ENCODE measurements around the gene MAST4.

The MAST4 gene

DNA sequence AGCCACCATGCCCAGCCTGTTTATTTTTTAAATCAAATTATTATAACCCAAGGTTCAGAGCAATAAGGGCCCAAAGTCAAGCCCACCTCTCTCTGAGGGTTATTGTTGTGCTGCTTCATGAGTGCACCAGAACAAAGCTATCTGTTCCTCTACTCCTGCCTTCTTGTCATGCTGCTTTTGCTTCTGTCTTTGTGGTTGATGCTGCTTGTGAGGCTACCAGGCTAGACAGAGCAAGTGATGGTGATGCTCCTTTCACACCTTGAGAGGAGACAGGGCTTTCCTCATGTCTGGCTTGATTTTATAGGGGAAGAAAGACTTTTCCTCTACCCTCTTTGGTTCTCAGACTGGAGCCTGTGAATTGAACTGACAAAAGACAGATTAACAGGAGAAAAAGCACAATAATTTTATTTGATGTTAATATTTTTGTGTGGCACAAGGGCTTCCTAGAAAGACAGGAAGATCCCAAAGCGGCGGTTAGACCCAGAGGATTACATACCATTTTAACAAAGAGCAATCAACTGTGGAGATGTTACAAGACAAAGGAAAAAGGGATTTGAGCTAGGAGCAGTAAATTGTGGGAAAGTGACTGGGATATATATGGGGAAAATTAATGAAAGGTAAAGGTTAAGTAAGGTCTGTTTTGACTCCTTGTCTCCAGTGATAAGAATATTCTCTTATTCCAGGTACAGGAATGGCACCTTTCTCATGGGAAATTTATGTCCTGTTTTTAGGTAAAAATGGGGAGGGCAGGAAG lies 604.8 kb downstream of the MAST4 start:
- no peak for DNase-seq

DNA sequence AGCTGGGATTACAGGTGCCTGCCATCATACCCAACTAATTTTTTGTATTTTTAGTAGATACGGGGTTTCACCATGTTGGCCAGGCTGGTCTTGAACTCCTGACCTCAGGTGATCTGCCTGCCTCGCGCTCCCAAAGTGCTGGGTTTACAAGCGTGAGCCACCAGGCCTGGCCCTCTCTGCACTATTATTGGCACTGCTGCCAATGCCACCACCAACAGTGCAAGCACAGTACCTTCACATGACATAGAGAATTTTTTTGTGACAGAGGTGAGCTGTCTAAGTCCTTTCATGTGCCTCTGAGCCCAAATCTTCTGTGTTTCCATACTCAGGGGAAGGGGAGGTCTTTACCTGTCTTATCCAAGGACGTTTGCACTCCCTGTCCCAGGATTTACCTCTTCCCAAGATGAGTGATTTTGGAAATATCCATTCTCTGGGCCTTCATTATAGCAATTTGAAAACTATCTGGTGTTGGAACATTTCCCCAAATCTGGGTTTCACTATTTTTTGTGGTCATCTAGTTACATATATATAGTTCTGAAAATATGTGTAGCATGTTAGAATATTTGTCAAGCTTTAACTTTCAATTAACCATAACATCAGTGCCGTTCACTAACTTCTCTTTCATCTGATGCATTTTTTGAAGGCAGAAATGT lies 605.8 kb downstream of the MAST4 start:
- no peak for DNase-seq

DNA sequence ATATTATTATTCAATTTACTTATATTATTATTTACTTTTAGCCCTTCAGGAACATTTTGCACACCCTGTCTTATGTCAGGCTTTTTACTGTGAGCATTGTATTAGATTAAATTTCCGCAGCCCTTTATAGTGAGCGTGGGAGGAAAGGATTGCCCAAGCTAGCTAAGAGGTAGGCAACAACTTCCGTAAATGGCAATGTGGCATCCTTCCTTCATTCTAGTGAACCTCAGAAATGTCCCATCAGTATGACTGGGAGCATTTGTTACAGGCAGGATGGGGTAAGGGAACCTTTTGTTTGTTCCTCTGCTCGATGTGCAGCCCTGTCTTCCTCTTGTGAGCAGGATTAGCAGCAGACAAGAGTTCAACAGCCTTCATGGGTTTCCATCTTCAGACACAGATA lies 606.6 kb downstream of the MAST4 start:
- DNase-seq: no peak

DNA sequence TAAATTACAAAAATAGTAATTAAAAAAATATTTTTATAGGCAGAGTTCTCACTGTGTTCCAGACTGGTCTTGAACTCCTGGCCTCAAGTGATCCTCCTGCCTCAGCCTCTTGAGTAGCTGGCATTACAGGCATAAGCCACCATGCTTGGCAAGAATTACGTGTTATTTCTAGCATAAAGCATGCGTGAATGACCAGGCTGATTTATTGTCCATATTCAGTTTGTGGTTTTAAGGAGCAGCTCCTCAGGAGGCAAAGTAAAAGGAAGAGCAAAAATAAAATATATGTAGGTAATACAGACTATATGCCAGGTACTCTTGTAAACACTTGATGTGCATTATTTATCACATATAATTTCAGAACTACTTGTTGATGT lies 607.5 kb downstream of the MAST4 start:
- no peak for DNase-seq

DNA sequence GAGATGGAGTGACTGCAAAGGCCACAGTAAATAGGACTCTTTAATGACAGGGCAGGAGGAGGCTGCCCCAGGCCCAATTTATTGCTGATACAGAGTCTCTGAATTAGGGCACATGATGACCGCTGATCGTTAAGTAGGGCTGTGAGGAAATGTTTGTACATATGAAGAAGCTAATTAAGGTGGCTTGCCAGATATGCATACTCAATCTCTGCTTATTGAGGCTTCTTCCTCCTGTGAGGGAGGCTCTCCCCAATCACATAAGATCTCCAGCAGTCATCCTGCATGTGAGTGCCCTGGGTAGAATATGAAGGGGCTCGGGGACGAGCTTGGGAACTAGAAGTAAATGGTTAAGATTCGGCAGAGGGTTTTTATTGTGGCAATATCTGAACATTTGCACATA lies 608.6 kb downstream of the MAST4 start:
- no peak for DNase-seq

DNA sequence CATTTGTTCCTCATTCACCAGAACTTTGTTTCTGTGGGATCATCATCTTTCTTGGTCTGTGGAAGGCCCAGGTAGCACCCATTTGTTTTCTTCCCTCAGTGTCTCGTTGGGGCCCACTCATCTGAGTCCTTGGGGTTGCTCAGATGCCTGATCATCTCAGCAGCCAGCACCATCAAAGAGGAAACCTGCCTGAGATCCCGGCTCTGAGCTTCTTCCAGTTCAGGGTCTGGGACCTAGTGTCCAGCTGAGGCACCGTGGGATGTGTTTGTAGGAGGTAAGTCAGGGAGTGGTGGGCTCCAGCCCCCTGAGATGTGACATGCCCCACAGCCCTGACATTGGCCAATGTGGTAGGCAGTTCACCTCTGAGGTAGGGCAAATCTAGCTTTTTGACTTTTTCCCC lies 609.8 kb downstream of the MAST4 start:
- DNase-seq: no peak

DNA sequence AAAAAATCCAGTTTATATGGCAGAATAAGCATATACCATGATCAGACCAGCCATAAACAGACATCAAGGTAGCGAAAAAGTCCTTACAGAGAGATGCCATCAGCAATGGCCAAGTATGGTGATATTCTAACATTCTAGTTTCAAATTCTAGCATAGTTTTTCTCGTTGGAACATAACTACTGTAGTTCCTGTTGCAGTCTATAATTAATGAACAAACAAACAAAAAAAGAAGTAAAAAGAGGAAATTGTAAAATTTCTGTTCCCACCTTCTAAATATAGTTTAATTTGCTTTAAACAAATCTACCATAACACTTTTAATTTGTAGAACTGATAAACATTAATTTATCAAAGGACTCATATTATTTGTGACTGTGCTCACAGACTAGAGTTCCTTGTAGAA lies 610.3 kb downstream of the MAST4 start:
- DNase-seq: no peak

DNA sequence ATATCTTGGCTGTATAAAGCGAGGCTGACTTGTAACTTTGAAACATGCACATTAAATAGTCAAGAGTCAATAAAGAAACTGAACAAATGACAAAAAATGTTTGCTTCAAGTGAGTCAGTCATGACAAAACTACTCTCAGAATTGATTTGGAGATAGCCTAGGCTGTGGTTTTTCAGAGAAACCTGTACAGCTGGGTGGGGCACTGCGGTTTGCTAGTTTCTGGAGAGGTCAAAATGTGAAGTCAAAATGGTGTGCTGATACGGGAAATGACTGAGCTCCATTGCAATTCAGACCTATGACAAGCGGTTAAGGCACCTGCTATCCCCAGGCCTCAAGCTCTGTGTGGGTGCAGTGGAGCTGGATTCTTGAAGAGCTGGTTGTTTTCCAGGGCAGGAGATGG lies 610.7 kb downstream of the MAST4 start:
- peak; percentile 59 to 77 for DNase-seq

DNA sequence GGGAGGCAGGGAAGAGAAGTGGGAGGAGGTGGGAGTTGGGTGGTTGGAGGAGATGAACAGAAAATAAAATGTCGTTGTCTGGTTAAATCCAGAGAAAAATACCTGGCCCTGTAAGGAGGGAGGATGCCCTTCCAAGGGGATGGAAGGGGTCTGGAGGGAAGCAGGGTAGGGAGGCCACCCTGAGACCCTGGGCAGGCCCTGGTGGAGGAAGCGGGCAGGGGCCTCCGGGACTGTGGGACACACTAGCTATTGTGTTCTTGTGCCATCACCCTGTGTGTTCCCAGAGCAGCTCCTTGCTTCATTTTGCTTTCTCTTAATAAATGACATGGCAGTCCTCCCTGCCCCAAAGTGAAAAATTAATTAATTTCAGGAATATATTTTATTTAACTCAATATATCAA lies 612.2 kb downstream of the MAST4 start:
- DNase-seq: no peak

DNA sequence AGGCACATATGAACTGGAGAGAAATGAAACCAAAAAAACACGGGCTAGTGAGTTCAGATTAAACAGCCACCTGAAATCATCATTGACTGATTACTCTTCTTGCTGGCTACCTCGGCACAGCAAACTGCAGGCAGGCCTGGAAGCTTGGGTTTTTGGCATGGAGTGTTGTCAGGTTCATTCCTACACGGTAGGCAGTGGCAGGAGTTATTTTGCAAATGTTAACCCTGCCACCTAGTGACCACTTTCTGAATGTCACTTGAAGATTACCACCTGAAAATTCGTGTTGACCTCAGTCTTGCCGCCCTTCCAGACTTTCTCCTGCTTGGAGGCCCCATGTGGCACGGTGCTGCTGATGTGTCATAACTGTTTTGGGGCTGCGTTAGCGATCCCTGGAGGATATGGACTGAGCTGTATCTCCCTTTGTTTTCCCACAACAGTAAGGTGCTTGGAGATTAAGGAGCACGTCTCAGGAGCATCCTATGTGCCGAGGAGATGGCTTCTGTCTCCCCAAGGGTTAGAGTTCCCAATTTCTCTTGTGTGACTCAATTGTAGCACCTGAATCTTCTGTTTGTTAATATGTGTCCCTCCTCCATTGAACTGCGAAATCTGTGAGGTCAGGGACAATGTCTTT lies 613.1 kb downstream of the MAST4 start:
- peak; percentile 63 to 69 for DNase-seq

DNA sequence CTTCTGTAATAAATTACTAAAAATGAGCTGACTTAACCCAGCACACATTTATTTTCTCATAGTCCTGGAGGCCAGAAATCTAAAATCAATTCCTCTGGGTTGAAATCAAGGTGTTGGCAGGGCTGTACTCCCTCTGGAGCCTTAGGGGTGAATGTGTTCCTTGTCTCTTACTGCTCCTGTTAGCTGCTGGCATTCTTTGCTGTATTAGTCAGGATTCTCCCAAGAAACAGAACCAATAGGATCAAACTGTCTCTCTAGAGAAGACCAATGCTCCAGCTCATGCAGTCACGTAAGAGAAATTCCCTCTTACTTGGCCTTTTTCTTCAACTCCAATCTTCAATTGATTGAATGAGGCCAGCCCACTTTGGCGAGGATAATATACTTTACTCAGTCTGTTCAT lies 615.7 kb downstream of the MAST4 start:
- no peak for DNase-seq

DNA sequence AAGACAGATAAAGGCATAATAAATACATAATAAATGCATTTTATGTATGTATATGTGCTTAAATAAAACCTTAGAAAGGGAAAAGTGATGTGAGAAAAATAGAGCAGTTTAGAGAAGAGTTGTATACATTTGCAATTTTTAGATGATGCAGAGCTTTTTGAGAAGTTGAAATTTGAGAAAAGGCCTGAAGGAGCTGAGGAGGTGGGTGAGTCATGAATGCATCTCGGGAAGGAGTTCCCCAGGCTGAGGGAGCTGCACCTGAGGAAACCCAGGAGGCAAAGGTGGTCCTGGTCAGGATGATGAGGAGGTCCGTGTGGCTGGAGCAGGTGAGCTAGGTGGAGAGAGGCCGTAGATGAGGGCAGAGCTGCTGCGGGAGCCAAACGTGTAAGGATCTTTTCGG lies 617.8 kb downstream of the MAST4 start:
- DNase-seq: no peak

DNA sequence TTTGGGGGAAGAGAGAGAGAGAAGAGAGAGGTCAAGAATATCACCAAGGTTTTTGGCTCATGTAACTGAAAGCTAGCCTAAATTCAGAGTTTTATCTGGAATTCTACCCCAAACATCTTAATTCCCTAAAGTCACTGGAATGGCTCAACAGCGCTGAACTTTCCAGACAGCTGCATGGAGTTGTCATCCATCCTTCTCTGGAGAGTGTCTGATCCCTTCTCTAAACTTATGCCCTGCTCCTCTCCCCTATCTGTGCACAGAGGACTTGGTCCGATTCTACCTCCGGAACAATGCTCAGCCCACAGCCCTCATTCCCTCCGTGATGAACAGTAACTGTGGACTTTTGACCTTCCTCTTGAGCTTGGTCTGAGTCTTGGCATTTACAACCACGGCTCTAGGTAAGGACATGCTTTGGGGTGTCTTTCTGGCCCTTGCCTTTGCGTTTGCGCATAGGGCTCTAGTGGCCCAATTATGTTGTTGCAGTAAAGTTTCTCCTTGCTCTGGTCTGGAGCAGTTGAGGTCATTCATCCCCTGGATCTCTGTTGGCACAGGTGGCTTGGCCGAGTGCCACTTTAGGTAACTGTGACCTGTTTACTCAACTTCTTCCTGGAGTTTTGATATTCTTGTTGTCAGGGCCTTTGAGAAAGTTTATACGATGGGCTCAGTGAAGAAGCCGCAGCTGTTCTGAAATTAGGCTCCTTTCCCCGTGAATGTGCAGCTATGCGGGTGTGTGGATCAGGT lies 618.7 kb downstream of the MAST4 start:
- DNase-seq: no peak

DNA sequence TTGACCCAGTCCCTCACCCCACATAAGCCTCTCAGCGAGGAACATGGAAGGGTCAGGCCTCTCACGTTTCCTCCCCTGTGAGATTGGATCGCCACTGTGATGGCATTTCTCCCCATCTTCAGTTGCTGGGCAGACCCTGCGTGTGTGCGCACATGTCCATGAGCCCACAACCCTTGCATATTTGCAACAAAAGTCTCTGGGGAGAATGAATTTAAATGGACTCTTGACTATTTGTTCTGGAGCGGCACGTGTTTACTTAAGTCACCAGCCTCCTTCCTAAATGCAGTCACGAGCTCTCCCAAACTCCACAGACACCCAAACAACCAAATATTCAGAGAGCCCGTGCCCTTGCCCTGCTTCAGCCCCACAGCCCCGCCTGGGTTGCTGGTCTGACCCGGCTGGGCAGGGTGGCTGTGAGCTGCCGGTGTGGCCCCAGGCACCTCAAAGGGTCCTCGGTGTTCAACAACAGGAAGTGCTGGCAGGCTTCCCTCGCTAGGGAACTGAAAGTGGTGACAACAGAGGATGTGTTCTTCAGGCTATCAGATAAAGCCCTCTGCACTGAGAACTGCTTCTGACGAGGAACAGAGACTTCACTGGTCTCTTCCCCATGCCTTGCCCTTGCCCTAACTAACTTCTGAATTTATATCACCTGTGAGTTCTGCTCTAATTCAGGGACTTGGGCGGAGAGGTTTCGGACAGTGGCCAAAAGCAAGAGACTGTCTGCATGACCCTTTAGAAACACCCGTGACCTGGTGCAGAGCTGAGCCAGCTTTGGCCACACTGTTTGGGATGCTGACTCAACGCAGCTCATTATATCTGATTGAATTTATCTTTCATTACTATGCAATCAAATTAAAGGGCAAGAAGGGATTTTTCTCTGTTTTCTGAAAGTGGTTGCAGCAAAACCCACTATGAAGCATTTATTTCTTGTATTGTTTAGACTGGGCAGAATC lies 619.6 kb downstream of the MAST4 start:
- peak; percentile 35 to 48 for DNase-seq

DNA sequence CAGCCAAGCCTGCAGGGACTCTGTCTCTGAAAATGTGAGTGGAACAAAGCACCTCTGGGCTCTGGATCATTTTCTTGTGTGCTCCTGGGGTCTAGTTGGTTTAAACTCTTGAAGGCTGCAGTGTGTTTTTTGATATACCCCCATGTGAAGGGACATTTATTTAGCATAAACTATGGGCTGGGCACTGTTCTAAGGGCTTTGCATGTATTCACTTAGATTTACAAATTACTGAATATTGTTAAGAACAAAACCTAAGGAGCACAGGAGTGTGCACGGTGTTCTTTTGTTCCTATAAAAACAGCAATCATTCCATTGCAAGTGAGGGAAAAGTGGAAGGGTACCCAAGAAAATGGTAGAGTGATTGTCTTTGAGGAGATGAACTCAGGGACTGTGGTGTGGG lies 620.4 kb downstream of the MAST4 start:
- DNase-seq: no peak

Data from stimulated activated CD4-positive, alpha-beta T cell treated with anti-CD3 and anti-CD28 coated beads, Interleukin-2, amount 100 ng/mL, for 48 hours (primary cell).